HepG2 (cell line): ENCODE measurements around the gene ITGA6. TPM values are rescaled to one million over a fixed set of nuclear protein-coding genes. Genes with fewer than 3 reads are reported as not detected.

Experiments
- ATAC-seq: fragments of 200-7000 bp; cut with Tn5 transposase; 3 replicates; pipeline ENCODE4 v1.9.1; 2020; ENCODE audit warnings: mild to moderate bottlenecking, moderate library complexity
- BruUV-seq: library from RNA; stranded (reverse); fragments of 400-500 nt; replicated peaks from 2 replicates; lab custom pipeline; 2021; lab: Mats Ljungman, UMichigan
- CTCF ChIA-PET: fragments of 300-600 bp; formaldehyde crosslinking; extraction: SDS; loops from one replicate; lab custom pipeline; 2021; ENCODE audit warnings: low total read pairs, inconsistent platforms, low intra/inter-chr PET ratio; lab: Yijun Ruan, JAX
- POLR2A ChIA-PET: fragments of 350-600 bp; sonication (Branson Sonifier 250); formaldehyde crosslinking; loops from one replicate; lab custom pipeline; 2020; ENCODE audit warnings: antibody characterized with exemption, inconsistent platforms; lab: Yijun Ruan, JAX
- DNase-seq: peaks from one replicate; pipeline ENCODE4 v3.0.0-alpha.2; 2015; ENCODE audit warnings: low spot score
- FAIRE-seq: peaks from 3 replicates; lab custom pipeline; 2011; peaks lifted over from hg19 to GRCh38; lab: Jason Lieb, UNC
- H2AFZ ChIP-seq: one replicate; pipeline ENCODE4 v1.6.1; 2011; ENCODE audit warnings: low read length, inconsistent platforms
- H3K27ac ChIP-seq: fragments of 300-600 bp; 3 replicates; pipeline ENCODE4 v1.8.0; 2011; ENCODE audit warnings: mixed run types, mild to moderate bottlenecking, mixed read lengths, low read length, inconsistent platforms; ENCODE audit not compliant: insufficient read depth; ENCODE audit errors: extremely low read length
- H3K27me3 ChIP-seq, 2 experiments: fragments of 200-600 bp in 1 of 2; 2 replicates in 1 of 2; 3 replicates in 1 of 2; pipeline versions ENCODE4 v1.6.0 to v1.8.0; 2011; ENCODE audit warnings: low read length in 2 of 2, mild to moderate bottlenecking in 2 of 2, moderate library complexity in 2 of 2, inconsistent platforms in 1 of 2; ENCODE audit not compliant: insufficient read depth in 2 of 2, control insufficient read depth in 1 of 2
- H3K36me3 ChIP-seq, 2 experiments: fragments of 200-600 bp in 1 of 2; replicated peaks in 1 of 2; 2 replicates in 1 of 2; 3 replicates in 1 of 2; pipeline versions ENCODE4 v1.5.1 to v1.8.0; 2011; ENCODE audit warnings: low read length in 2 of 2, inconsistent platforms in 1 of 2; ENCODE audit not compliant: insufficient read depth in 2 of 2, control insufficient read depth in 1 of 2
- H3K4me1 ChIP-seq: 2 replicates; pipeline ENCODE4 v1.5.1; 2012; ENCODE audit warnings: low read length, inconsistent platforms; ENCODE audit not compliant: insufficient read depth
- H3K4me2 ChIP-seq: 2 replicates; pipeline ENCODE4 v1.6.0; 2011; ENCODE audit warnings: low read depth, low read length, inconsistent platforms
- H3K4me3 ChIP-seq, 3 experiments: fragments of 200-600 bp in 1 of 3; sonication (generic), shearing (Covaris generic) in 1 of 3; replicated peaks in 1 of 3; 2 replicates each; pipeline ENCODE4 v1.5.1; 2011 to 2016; ENCODE audit warnings: low read length in 3 of 3, inconsistent platforms in 2 of 3, low read depth in 2 of 3, mild to moderate bottlenecking in 2 of 3, control low read depth in 1 of 3, mixed read lengths in 1 of 3; ENCODE audit not compliant: insufficient read depth in 1 of 3
- H3K79me2 ChIP-seq: one replicate; pipeline ENCODE4 v1.6.1; 2011; ENCODE audit warnings: low read length, inconsistent platforms; ENCODE audit not compliant: insufficient read depth
- H3K9ac ChIP-seq: 2 replicates; pipeline ENCODE4 v1.6.0; 2011; ENCODE audit warnings: mild to moderate bottlenecking, low read depth, low read length, inconsistent platforms; ENCODE audit not compliant: insufficient read depth
- H3K9me3 ChIP-seq: 2 replicates; pipeline ENCODE4 v1.5.1; 2012; ENCODE audit warnings: mild to moderate bottlenecking, low read length
- H4K20me1 ChIP-seq: 2 replicates; pipeline ENCODE4 v1.6.0; 2011; ENCODE audit warnings: inconsistent platforms, mild to moderate bottlenecking, low read length, moderate library complexity; ENCODE audit not compliant: insufficient read depth
- FOXP1 ChIP-seq, 2 experiments: fragments of 450-650 bp in 1 of 2; IDR thresholded peaks; 2 replicates each; pipeline ENCODE4 v1.6.1; 2017 to 2018; ENCODE audit warnings: antibody characterized with exemption in 1 of 2
- GATAD2A ChIP-seq: IDR thresholded peaks from 2 replicates; pipeline ENCODE4 v1.6.1; 2016
- HBP1 ChIP-seq: IDR thresholded peaks from 2 replicates; pipeline ENCODE4 v1.6.1; 2016; ENCODE audit warnings: low read depth, control low read depth
- KDM2A ChIP-seq: sonication (generic); formaldehyde crosslinking; IDR thresholded peaks from 2 replicates; pipeline ENCODE4 v1.4.0; 2020; ENCODE audit warnings: low read depth, missing genetic modification reagents, borderline replicate concordance
- NCOA1 ChIP-seq: sonication (generic); formaldehyde crosslinking; IDR thresholded peaks from 2 replicates; pipeline ENCODE4 v1.9.0; 2021; ENCODE audit warnings: missing genetic modification reagents
- NFKBIZ ChIP-seq: IDR thresholded peaks from 2 replicates; pipeline ENCODE4 v1.6.1; 2018; ENCODE audit warnings: missing genetic modification reagents, missing compliant biosample characterization
- NR2F6 ChIP-seq, 2 experiments: IDR thresholded peaks; 2 replicates each; pipeline ENCODE4 v1.6.1; 2016; ENCODE audit warnings: antibody characterized with exemption in 1 of 2, mild to moderate bottlenecking in 1 of 2
- POGK ChIP-seq: sonication (generic); formaldehyde crosslinking; conservative IDR thresholded peaks from 2 replicates; pipeline ENCODE4 v1.8.0; 2022; ENCODE audit warnings: mild to moderate bottlenecking, moderate library complexity, missing genetic modification reagents
- RARA ChIP-seq: IDR thresholded peaks from 2 replicates; pipeline ENCODE4 v1.6.1; 2016; ENCODE audit warnings: missing genetic modification reagents, missing compliant biosample characterization
- SALL1 ChIP-seq: sonication (generic); formaldehyde crosslinking; IDR thresholded peaks from 2 replicates; pipeline ENCODE4 v1.8.0; 2022; ENCODE audit warnings: mild to moderate bottlenecking, missing genetic modification reagents
- ZNF207 ChIP-seq: fragments of 450-650 bp; IDR thresholded peaks from 2 replicates; pipeline ENCODE4 v1.6.1; 2016; ENCODE audit warnings: antibody characterized with exemption, borderline replicate concordance
- ZNF572 ChIP-seq: sonication (generic); formaldehyde crosslinking; IDR thresholded peaks from 2 replicates; pipeline ENCODE4 v1.5.1; 2020; ENCODE audit warnings: mild to moderate bottlenecking, missing genetic modification reagents
- ZNF777 ChIP-seq: sonication (generic); formaldehyde crosslinking; IDR thresholded peaks from 2 replicates; pipeline ENCODE4 v1.4.0; 2020; ENCODE audit warnings: missing genetic modification reagents
- WGBS: methylation state at CpG from one replicate; pipeline ENCODE4 v1.1.6; 2017; ENCODE audit warnings: low lambda C conversion rate; 5-methylcytosine and 5-hydroxymethylcytosine counted together
- in situ Hi-C: cut with HindIII; loops from 2 replicates; pipeline ENCODE4 v1.10.0; 2017; ENCODE audit warnings: low pct_unique_long_range_greater_than_20kb; ENCODE audit not compliant: extremely low pct_ligation_motif_present
- intact Hi-C: fragments of 100-400 bp; cut with micrococcal nuclease; formaldehyde crosslinking; loops from one replicate; pipeline ENCODE4 v1.10.0; 2022; ENCODE audit not compliant: unreplicated experiment
- polyA plus RNA-seq, 8 experiments: library from polyadenylated mRNA; depleted of rRNA in 3 of 8; stranded (reverse) in 7 of 8; unstranded in 1 of 8; fragments of >200 nt; fragmentation: Illumina TruSeq in 4 of 8; extraction: Trizol in 4 of 8; gene quantifications; 2 replicates each; pipeline versions ENCODE4 v1.2.1 to v1.2.3, GENCODE V29; 2011 to 2016; ENCODE audit warnings: low read depth in 4 of 8, missing spikeins in 1 of 8, mixed read lengths in 1 of 8; ENCODE audit not compliant: insufficient read depth in 1 of 8
- total RNA-seq, 5 experiments: library from RNA; depleted of rRNA; stranded (reverse); fragments of >200 nt; fragmentation: Illumina TruSeq; extraction: Trizol; gene quantifications; 2 replicates each; pipeline ENCODE4 v1.2.3, GENCODE V29; 2016; ENCODE audit warnings: low read depth in 1 of 5
- TF ChIP-seq, protein P1 (sequence below): sonication (generic); formaldehyde crosslinking; IDR thresholded peaks from 2 replicates; pipeline ENCODE4 v1.9.0; 2021; ENCODE audit warnings: missing genetic modification reagents, borderline replicate concordance
- TF ChIP-seq, protein P2 (sequence below): sonication (generic); formaldehyde crosslinking; IDR thresholded peaks from 2 replicates; pipeline ENCODE4 v1.8.1; 2023; ENCODE audit warnings: mild to moderate bottlenecking, missing genetic modification reagents
- TF ChIP-seq, protein P3 (sequence below), 2 experiments: fragments of 450-650 bp in 1 of 2; sonication (generic) in 1 of 2; formaldehyde crosslinking; IDR thresholded peaks; 2 replicates each; pipeline versions ENCODE4 v1.5.0 to v1.8.0; 2020 to 2022; ENCODE audit warnings: mild to moderate bottlenecking in 1 of 2, missing genetic modification reagents in 1 of 2

Gene ITGA6
- total and polyA plus RNA-seq, 2 of the 13 experiments (the other 11 are each of a cell fraction or from before 2014, with no cell fraction given): 24.0 to 92.5 TPM

- ChIA-PET POLR2A (interaction anchor here (0.8 to 1.5 kb wide), 4 partner anchors 9 to 48 kb away, joined by 3 to 5 read pairs (median 4); no protein-coding TSS in a partner anchor), CTCF (no interaction called here)
- FAIRE-seq (peak; percentile 42), ATAC-seq (peak; percentile 67), DNase-seq (peak; percentile 43)
- peaks cover 8% of the 10 kb centered on the region for H3K9me3 ChIP-seq
- 5% methylated on average over 8 of the region's 8 CpGs for WGBS
- peak overlapping the region in 1 of 3 experiments; percentile 19; a peak in 2 of 6 replicates for H3K4me3 ChIP-seq
- H3K27me3 ChIP-seq: no peaks in the 10 kb centered on the region; a peak in 1 of 5 replicates
- H3K79me2 ChIP-seq: no peaks in the 10 kb centered on the region
- intact Hi-C loops: no loop called here
- H3K36me3 ChIP-seq: no peaks in the 10 kb centered on the region
- peak overlapping the region; percentile 59 for H3K4me2 ChIP-seq
- BruUV-seq: no TSS peak
- H4K20me1 ChIP-seq: no peaks in the 10 kb centered on the region
- H2AFZ ChIP-seq: peak overlapping the region; percentile 24
- in situ Hi-C loops: no loop called here
- peaks cover 25% of the 10 kb centered on the region for H3K4me1 ChIP-seq
- H3K27ac ChIP-seq: no peak overlapping the region
- H3K9ac ChIP-seq: no peak overlapping the region
- TF ChIP-seq ZNF207 (no peak), ZNF777 (CRISPR knock-in tag) (no peak), SALL1 (CRISPR knock-in tag) (no peak; the same call in 1 of the 2 replicates), NCOA1 (no peak), RARA (CRISPR knock-in tag) (peak; percentile 71), POGK (CRISPR knock-in tag) (no peak), HBP1 (no peak), KDM2A (no peak), GATAD2A (CRISPR knock-in tag) (peak; percentile 41; the same call in 1 of the 2 replicates), NR2F6 (IDR thresholded peaks at IDR 0.05) (peak; percentile 82), NR2F6 (CRISPR knock-in tag; IDR thresholded peaks at IDR 0.05) (peak; percentile 73), FOXP1 (IDR thresholded peaks at IDR 0.05) (no peak), FOXP1 (CRISPR knock-in tag; IDR thresholded peaks at IDR 0.05) (0 out of 2 replicates have a peak, but pooled peaks have one; percentile 7), NFKBIZ (CRISPR knock-in tag) (no peak), ZNF572 (CRISPR knock-in tag) (no peak)
- TF ChIP-seq, protein P1, sequence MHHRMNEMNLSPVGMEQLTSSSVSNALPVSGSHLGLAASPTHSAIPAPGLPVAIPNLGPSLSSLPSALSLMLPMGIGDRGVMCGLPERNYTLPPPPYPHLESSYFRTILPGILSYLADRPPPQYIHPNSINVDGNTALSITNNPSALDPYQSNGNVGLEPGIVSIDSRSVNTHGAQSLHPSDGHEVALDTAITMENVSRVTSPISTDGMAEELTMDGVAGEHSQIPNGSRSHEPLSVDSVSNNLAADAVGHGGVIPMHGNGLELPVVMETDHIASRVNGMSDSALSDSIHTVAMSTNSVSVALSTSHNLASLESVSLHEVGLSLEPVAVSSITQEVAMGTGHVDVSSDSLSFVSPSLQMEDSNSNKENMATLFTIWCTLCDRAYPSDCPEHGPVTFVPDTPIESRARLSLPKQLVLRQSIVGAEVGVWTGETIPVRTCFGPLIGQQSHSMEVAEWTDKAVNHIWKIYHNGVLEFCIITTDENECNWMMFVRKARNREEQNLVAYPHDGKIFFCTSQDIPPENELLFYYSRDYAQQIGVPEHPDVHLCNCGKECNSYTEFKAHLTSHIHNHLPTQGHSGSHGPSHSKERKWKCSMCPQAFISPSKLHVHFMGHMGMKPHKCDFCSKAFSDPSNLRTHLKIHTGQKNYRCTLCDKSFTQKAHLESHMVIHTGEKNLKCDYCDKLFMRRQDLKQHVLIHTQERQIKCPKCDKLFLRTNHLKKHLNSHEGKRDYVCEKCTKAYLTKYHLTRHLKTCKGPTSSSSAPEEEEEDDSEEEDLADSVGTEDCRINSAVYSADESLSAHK (CRISPR knock-in tag): no peak
- TF ChIP-seq, protein P2, sequence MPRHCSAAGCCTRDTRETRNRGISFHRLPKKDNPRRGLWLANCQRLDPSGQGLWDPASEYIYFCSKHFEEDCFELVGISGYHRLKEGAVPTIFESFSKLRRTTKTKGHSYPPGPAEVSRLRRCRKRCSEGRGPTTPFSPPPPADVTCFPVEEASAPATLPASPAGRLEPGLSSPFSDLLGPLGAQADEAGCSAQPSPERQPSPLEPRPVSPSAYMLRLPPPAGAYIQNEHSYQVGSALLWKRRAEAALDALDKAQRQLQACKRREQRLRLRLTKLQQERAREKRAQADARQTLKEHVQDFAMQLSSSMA: 0 out of 2 replicates have a peak, but pooled peaks have one; percentile 53
- TF ChIP-seq, protein P3, sequence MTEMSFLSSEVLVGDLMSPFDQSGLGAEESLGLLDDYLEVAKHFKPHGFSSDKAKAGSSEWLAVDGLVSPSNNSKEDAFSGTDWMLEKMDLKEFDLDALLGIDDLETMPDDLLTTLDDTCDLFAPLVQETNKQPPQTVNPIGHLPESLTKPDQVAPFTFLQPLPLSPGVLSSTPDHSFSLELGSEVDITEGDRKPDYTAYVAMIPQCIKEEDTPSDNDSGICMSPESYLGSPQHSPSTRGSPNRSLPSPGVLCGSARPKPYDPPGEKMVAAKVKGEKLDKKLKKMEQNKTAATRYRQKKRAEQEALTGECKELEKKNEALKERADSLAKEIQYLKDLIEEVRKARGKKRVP (CRISPR knock-in tag; IDR thresholded peaks at IDR 0.05): peak in 1 of 2 experiments; percentile 96; a peak in 2 of 4 replicates
Measured at GRCh38 chr2:172380436-172381274, 46.7 kb upstream of the ITGA6 start.
